GM18517 (cell line): Measurements from ENCODE around the gene TPT1.
"Not testable (repeated sequence)": the region's sequence is repeated elsewhere in the genome, so short reads cannot be mapped to it uniquely, and the experiment has no call there.

Experiments used
- ATAC-seq: cut with Tn5 transposase; IDR thresholded peaks from one replicate; pipeline ENCODE4 v1.9.1; 2021; ENCODE audit warnings: mild to moderate bottlenecking, moderate library complexity; ENCODE audit not compliant: unreplicated experiment

TPT1 gene

DNA sequence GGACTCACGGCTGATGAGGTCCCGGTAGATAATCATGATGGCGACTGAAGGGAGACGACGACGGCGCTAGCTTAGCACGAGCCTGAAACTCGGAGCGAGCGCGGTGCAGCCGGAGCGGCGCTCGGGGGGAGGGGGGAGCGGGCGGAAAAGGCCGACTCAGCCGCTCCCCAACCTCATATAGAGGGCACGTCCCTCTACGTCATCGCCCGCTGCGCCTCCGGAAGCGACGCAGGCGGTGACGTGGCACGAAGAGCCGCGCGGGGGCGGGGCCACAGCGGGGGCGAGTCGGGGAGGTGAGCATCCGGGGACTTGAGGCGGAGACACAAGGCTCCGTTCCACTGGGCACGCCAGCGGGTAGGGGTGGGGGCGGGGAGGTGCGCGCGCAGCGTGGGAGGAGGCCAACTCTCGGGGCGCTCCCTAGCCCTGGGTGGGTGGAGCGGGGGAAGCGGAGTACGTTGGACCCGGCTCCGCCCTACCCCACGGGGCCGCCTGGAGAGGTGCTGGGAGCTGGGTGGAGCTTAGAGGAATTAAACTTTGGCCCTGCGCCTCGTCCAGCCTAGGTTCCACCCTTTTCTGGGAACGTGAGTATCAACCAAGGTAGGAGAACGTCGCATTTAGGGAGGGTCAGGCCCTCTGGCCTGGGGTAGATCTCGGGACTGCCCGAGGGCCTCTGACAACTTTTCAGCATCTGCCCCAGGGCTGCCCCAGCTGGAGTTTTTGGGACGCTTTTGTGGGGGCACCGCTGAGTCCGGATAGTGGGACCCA is at the start of gene TPT1:
TSS of gene TPT1 (minus strand) at position 150 of the 765 bp plus-strand sequence. CDS start at position 36, 114 bp downstream.
- ATAC-seq, result peak; percentile 79

DNA sequence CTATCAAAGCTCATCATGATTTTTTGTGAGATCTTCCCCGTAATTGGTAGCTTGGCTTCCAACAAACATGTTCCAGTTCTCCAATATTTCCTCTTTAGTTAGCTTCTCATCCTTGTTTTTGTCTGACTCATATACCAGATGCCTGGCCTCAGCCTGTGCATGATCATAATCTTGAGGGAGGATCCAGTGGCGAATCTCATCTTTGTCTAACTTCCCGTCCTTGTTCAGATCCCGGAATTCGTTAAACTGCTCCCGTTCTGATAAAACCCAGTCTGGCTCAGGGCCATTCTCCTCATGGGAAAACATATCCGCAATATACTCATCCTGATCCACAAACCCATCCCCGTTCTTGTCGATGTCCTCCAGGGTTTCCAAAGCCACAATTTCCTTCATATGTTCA is 49.4 kb upstream of the TPT1 start:
- not testable (repeated sequence) for ATAC-seq

DNA sequence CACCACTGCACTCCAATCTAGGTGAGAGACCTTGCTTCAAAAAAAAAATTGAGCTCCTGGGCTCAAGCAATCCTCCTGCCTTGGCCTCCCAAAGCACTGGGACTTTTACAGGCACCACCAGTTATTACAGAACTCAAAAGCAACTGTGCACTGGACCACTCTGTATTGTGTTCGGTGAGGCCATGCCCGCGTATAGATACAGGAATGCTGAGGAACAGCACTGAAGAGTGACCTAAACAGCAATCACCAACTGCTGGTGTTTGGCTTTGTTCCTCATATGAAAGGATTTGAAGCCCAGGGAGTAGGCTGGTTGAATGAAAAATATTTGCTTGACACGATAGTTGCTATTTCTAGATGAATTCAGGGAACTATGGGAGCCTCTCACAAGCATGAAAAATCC is 47.7 kb upstream of the TPT1 start:
- ATAC-seq, result no peak

DNA sequence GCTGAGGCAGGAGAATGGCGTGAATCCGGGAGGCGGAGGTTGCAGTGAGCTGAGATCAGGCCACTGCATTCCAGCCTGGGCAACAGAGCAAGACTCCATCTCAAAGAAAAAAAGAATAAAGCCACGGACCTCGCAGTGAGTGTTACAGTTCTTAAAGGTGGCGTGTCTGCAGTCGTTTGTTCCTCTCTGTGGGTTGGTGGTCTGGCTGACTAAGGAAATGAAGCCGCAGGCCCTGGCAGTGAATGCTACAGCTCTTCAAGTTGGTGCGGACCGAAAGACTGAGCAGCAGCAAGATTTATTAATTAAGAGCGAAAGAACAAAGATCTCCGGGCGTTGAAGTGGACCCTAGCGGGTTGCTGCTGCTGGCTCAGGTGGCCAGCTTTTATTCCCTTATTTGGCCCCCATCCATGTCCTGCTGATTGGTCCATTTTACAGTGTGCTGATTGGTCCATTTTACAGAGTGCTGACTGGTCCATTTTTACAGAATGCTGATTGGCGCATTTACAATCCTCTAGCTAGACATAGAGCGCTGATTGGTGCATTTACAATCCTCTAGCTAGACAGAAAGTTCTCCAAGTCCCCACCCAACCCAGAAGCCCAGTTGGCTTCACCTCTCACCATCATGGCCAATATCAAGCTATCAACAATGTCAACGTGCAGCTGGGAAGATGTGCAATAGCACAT is 46.1 kb upstream of the TPT1 start:
- not testable (repeated sequence) for ATAC-seq

DNA sequence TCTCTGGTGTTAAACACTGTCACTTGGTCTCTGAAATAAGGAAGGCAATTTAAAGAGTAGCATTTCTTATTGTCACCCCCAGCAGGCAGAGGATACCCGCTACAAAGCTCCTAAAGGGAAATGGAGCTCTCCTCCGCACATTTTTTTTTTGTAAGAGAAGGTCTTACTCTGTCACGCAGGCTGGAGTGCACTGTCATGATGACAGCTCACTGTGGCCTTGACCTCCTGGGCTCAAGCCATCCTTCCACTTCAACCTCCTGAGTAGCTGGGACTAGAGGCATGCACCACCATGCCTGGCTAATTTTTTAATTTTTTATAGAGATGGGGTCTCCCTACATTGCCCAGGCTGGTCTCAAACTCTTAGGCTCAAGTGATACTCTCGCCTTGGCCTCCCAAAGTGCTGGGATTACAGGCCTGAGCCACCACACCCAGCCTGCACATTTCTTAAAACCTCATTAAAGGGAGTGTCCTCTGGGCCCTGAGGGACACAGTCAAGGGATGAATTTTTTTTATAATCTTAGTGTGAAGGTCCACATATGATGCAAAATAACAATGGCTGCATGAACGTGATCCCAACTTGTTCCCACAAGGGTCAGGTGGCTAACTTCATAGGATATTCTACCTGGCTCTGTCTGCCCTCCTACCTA is 45.0 kb upstream of the TPT1 start:
- ATAC-seq, result no peak

DNA sequence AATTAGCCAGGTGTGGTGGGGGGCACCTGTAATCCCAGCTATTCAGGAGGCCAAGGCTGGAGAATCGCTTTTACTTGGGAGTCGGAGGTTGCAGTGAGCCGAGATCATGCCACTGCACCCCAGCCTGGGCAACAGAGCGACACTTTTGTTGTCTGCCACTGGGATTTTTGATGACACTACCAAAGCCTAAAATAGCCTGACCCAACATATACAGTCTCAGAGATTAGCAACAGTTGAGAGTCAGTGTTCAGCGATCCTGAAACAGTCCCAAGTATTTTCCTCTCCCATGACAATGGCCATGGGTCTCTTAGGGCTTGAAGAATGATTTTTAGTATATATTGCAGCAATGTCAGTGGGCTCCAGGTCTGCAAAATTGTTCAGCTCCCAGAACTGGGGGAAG is 44.3 kb upstream of the TPT1 start:
- ATAC-seq, result no peak

DNA sequence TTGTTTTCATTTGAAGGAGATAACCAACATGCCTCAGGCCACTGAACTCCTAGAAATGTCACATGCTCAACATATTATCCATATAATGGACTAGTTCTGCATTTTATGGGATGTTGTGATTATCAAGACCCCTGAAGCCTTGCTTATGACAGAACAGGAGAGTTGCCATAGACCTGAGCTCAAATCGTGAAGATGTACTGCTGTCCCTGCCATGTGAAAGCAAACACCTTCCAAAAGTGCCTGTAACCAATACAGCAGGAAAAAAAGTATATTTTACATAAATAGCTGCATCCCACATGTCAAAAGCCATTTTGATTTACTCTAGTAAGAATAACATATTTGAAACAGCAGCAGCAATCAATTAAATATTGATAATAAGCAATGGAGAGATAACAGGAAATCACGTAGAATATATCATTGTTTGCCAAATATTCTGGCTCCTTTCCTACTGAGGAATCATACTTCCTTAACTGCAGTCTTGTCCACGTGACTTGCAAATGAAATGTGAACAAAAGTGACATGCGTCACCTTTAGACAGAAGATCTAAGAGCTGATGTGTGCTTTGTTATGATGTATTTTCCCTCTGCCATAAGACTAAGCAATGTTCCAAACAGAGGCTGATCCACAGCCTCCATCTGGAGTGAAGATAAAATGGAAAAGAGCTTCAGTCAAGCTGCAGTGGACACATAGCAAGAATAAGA is 43.6 kb upstream of the TPT1 start:
- ATAC-seq, result no peak

DNA sequence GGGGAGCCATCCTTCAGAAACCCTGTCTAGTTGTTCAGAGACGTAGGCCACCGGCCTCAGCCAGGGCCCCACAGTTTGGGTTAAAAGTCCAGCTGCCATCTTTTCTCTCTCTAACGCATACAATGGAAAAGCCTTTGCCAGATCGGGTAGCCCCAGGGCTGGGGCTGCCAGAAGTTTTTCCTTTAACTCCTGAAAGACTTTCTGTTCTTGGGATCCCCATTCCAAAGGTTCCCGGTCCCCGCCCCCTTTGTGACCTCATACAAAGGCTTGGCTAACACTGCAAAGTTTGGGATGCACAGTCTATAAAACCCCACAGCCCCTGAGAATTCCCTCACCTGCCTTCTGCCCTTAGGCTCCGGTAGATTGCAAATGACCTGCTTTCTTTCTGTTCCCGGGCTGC is 41.8 kb upstream of the TPT1 start:
- ATAC-seq, result not testable (repeated sequence)

DNA sequence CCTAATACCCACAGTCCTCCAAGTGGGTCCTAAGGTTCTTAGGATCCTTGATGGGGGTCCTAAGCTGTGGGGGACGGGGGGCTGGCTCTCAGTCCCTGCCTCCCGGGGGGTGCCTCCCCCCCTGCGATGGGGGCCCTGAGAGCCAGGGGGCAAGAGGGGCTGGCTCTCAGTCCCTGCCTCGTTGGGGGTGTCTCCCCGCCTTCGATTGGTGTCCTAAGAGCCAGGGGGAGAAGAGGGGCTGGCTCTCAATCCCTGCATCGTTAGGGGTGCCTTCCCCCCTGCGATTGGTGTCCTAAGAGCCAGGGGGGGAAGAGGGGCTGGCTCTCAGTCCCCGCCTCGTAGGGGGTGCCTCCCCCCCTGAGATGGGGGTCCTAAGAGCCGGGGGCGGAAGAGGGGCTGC is 40.2 kb upstream of the TPT1 start:
- ATAC-seq, result no peak

DNA sequence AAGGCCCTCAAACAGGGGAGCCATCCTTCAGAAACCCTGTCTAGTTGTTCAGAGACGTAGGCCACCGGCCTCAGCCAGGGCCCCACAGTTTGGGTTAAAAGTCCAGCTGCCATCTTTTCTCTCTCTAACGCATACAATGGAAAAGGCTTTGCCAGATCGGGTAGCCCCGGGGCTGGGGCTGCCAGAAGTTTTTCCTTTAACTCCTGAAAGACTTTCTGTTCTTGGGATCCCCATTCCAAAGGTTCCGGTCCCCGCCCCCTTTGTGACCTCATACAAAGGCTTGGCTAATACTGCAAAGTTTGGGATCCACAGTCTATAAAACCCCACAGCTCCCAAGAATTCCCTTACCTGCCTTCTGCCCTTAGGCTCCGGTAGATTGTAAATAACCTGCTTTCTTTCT is 39.7 kb upstream of the TPT1 start:
- ATAC-seq, result not testable (repeated sequence)

DNA sequence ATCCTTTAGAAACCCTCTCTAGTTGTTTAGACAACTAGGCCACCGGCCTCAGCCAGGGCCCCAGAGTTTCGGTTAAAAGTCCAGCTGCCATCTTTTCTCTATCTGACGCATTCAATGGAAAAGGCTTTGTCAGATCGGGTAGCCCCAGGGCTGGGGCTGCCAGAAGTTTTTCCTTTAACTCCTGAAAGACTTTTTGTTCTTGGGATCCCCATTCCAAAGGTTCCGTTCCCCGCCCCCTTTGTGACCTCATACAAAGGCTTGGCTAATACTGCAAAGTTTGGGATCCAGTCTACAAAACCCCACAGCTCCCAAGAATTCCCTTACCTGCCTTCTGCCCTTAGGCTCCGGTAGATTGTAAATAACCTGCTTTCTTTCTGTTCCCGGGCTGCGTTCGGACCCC is 38.5 kb upstream of the TPT1 start:
- not testable (repeated sequence) for ATAC-seq

DNA sequence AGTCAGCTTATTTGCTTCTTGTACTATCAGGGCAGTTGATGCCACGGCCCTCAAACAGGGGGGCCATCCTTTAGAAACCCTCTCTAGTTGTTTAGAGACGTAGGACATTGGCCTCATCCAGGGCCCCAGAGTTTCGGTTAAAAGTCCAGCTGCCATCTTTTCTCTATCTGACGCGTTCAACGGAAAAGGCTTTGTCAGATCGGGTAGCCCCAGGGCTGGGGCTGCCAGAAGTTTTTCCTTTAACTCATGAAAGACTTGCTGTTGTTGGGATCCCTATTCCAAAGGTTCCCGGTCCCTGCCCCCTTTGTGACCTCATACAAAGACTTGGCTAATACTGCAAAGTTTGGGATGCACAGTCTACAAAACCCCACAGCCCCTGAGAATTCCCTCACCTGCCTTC is 37.8 kb upstream of the TPT1 start:
- not testable (repeated sequence) for ATAC-seq

DNA sequence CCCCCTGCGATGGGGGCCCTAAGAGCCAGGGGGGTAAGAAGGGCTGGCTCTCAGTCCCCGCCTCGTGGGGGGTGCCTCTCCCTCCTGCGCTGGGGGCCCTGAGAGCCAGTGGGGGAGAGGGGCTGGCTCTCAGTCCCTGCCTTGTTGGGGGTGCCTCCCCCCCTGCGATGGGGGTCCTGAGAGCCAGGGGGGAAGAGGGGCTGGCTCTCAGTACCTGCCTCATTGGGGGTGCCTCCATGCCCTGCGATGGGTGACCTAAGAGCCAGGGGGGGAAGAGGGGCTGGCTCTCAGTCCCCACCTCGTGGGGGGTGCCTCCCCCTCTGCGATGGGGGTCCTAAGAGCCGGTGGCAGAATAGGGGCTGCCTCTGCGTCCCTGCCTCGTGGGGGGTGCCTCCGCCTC is 36.3 kb upstream of the TPT1 start:
- not testable (repeated sequence) for ATAC-seq

DNA sequence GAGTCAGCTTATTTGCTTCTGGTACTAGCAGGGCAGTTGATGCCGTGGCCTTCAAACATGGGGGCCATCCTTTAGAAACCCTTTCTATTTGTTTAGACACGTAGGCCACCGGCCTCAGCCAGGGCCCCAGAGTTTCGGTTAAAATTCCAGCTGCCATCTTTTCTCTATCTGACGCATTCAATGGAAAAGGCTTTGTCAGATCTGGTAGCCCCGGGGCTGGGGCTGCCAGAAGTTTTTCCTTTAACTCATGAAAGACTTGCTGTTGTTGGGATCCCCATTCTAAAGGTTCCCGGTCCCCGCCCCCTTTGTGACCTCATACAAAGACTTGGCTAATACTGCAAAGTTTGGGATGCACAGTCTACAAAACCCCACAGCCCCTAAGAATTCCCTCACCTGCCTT is 35.7 kb upstream of the TPT1 start:
- ATAC-seq, result not testable (repeated sequence)

DNA sequence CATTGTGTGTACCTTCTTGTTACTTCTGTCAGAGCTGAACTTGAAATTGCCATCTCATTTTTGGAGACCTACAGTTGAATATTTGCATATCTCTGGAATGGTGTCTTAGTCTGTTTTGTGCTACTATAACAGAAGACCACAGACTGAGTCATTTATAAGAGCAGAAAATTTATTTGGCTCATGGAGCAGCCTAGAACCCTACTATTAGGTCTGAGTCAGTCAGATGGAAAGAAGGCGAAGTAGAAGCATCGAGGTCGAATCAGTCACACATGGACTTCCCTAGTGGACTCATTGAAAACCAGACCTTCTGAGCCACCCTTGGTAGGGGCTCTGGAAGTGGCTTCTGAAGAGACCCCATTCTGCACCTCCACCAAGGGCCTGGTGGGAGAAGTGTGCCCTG is 33.9 kb upstream of the TPT1 start:
- ATAC-seq, result no peak

DNA sequence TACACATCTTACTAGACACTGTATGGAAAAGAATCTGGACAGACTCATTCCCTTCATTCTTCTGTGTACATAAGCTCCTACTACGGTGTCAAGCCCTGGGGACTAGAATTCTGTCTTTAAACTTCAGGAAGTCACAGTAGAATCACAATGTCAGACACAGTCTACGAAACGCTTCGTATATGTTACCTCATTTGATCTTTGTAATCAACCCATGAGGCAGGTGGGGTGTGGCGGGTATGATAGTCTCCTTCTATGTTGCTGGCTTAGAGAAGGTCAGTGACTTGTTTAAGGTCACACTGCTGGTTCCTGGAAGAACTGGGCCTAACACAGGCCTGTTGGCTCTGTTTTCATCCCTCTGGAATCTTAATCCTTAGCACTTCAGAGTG is 32.2 kb upstream of the TPT1 start:
- no peak for ATAC-seq

DNA sequence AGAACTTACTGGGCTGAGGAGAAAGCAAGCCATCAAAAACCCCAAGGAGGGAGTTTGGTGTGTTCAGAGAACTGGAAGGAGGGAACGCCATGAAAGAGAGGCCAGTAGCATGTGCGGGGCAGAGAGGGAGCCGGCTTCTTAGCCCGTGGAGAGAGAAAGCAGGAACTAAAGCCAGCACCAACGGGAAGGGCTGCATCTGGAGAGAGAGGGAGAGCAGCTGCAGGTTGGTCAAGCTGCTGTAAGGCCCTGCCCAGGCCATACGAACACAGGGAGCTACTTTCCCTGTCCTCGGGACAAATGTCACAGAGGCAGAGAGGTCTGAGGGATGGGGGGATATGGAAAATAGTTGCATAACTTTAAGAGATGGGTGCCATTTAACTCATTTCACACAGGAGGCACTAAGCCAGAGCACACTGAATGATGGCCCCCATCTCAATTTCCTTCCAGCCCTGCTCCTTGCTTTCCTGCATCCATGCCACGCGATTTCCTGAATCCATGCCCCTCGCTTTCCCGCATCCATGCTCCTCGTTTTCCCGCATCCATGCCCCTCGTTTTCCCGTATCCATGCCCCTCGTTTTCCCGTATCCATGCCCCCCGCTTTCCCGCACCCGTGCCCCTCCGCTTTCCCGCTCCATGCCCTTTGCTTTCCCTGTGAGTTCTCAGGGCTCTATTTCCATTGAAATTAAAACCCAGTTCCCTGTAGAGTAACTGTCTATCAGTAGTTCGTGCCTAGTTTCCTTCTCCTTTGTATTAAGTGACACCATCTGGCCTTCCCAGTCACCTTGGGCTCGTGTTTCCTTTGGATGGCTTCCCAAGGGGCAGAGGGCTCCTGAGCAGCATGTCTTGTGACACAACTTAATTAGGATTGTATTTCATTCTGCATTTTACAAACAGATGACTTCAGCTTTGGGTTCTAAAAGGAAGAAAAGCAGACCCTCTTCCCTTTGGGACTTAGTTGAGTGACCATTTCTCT is 31.5 kb upstream of the TPT1 start:
- no peak for ATAC-seq

DNA sequence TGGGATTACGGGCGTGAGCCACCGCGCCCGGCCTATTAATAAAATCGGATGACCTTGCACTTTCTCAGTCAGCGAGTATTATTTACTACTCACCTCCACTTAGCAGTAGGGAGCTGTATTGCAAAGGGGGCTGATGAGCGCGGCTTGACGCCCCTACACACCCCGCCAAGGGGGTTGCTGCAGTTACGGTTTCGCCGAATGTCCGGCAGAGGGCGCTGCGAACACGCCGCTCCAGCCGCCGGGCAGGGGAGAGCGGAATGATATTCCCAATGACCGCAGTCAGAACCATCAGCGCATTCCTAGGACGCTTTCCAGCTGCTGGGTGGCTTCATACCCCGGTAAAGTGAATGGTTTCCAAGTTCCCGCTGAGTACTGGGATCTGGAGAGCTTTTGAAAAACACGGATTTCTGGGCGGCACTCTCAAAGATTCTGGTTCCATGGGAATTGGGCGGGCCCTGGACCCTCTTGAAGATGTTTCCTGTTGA is 30.0 kb upstream of the TPT1 start:
- no peak for ATAC-seq

DNA sequence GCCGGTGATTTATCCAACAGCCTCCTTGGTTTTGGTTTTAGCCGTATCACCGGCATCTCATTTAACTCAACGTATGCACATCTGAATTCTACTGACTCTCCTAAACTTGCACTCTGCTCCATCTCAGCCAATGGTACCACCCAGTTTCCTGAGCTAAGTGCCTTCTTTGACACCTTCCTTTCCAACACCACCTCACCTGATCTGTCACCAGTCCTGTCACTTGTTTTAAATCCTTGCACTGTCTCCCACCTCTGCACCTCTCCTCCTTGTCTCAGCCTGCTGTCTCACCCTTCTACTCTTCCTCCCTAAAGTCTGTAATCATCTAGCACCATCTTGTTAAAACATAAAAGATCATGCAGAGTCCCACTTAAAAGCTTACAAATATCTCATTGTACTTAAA is 28.1 kb upstream of the TPT1 start:
- no peak for ATAC-seq

DNA sequence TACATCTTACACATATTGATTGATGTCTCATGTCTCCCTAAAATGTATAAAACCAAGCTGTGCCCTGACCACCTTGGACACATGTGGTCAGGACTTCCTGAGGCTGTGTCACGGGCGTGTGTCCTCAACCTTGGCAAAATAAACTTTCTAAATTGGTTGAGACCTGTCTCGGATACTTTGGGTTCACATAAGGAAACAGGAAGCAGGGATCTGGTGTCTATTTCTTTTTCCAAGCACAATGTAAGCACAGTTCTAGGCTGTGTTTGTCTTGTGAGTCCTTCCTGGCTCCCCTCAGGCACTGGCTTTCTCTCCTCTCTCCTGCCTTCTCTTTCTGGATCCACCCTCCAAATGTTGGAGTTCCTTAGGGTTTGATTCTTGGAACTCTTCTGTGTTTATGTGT is 27.6 kb upstream of the TPT1 start:
- no peak for ATAC-seq
